Activated CD4-positive, alpha-beta T cell treated with anti-CD3 and anti-CD28 coated beads, Interleukin-10, Interleukin-2, amounts not matched to agents 100 ng/mL and 50 ng/mL, durations not matched to agents 16 hours and 8 hours (primary cell): Measurements from ENCODE around the gene ADCY6.
"Not testable (repeated sequence)": the region's sequence is repeated elsewhere in the genome, so short reads cannot be mapped to it uniquely, and the experiment has no call there.

Experiments used
- DNase-seq: peaks from one replicate; pipeline ENCODE4 v3.0.0-alpha.2; 2020

Gene ADCY6

DNA sequence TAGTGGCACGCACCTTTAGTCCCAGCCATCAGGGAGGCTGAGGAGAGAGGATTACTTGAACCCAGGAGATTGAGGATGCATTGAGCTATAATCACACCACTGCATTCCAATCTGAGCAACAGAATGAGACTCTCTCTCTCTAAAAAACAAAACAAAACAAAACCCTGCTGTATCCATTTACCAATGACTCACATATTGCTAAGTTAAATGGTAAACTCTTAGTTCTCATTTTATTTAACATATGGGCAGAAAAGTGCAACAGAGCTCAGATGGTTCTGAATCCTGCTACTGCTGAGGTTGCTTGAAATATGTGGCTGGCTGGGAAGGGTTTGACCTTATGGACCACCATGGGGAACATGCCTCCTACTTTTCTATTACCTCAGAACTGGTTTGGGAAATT lies 38.7 kb downstream of the ADCY6 start:
- no peak for DNase-seq

DNA sequence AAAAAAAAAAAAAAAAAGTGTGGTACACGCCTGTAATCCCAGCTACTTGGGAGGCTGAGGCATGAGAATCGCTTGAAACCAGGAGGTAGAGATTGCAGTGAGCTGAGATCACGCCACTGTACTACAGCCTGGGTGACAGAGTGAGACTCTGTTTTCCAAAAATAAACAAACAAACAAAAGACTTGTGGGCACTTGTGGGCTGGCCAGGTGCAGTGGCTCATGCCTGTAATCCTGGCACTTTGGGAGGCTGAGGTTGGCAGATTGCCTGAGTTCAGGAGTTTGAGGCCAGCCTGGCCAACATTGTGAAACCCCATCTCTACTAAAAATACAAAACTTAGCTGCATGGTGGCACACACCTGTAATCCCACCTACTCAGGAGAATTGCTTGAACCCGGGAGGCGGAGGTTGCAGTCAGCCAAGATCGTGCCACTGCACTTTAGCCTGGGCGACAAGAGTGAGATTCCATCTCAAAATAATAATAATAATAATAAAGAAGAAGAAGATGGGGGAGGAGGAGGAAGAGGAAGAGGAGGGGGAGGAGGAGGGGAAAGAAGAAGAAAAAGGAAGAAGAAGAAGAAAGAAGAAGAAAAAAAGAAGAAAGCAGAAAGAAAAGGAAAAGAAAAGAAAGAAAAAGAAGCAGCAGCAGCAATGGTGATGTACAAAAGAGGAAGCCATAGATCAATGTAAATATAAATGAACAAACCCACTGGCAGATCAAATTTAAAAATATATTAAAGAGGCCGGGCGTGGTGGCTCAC lies 44.5 kb downstream of the ADCY6 start:
- DNase-seq = no peak

- DNase-seq = no peak
Observed at GRCh38 chr12:48739618-48740269, 49.1 kb downstream of the ADCY6 start.

DNA sequence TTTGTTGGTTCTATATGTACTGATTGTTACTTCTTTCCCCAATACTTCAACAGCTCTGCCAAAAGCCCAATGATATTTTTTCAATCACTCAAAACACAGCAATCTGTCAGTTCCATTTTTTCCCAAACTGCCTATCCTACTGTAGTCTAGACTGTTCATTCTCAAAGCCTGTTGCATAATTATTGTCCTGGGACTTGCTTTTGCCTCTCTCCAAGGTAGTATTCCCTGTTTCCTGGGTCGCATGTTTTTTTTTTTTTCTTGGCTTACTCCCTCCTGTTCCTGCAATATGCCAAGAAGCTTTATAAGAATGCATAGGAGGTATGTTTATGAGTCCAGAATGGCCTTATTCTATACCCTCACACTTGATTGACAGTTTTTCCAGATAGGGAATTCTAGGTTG lies 52.4 kb downstream of the ADCY6 start:
- no peak for DNase-seq

- no peak for DNase-seq
Observed at GRCh38 chr12:48728807-48729206, 60.1 kb downstream of the ADCY6 start.

- not testable (repeated sequence) for DNase-seq
Observed at GRCh38 chr12:48720737-48721136, 68.2 kb downstream of the ADCY6 start.

- DNase-seq = not testable (repeated sequence)
Observed at GRCh38 chr12:48720171-48720570, 68.7 kb downstream of the ADCY6 start.

- not testable (repeated sequence) for DNase-seq
Observed at GRCh38 chr12:48719002-48719401, 69.9 kb downstream of the ADCY6 start.

- peak; percentile 10 for DNase-seq
Observed at GRCh38 chr12:48717252-48717695, 71.6 kb downstream of the ADCY6 start.

DNA sequence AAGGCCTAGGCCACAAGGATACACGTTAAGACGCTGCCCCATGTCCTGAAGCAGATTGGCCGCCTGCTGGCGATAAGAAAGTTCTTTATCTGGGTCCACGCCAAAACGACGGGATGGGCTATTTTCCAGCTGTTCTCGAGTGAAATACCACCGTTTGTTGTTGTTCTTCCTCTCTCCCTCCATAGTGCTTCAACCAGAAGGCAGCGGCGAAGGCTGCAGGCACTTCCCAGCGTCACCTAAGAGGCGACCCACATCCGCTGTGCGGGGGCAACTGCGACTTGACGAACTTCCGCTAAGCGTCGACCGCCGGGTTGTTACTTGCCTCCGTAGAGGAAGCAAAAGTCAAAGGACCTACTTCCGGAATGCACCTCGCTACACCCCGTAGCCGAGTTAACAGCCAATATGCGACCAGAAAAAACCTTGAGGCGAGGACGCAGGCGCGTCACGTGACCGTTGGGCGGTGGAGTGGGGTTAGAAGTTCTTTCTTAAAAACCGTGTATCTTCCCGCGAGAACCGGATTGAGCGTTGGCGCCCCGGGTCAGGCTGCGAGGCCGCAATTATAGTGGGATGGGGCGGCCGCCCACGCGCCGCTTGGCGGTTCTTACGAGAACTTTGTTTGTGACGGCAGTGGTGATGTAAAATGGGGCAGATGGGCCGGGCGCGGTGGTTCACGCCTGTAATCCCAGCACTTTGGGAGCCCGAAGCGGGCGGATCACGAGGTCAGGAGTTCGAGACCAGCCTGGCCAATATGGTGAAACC lies 72.2 kb downstream of the ADCY6 start, which contains the start of gene CCNT1:
CCNT1 (minus strand) TSS at position 215 of the 759 bp plus-strand sequence; CDS start at position 183, 32 bp downstream.
- peak; percentile 99 for DNase-seq
